T1000 (cell line): ENCODE results near the gene RAB10.

ENCODE experiments used
- DNase-seq: peaks from one replicate; lab custom pipeline; 2025; ENCODE audit warnings: mixed read lengths; lab: John Stamatoyannopoulos, UW

The RAB10 gene

GRCh38 chr2:26179446-26179913, 145.6 kb downstream of the RAB10 start:
- DNase-seq: no peak

DNA sequence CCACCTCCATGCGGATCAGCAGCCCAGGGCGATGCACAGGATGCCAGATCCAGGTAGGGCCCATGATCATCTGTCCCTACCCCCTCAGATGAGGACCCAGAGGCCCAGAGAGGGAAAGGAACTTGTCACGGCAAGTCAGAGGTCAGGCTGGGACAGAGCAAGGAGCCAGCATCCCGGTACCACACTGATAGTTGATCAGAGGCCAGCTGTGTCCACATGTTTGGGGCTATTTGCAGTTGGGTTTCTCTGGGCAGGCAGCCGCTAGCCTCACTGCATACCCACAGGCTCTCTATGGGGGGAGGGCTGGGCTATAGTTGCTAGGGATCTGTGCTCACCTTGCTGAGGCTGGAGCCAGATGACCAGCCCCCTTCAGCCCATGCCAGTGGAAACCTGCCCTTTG, 148.6 kb downstream of the RAB10 start:
- DNase-seq: no peak

- no peak for DNase-seq
Observed at GRCh38 chr2:26182887-26183630, 149.2 kb downstream of the RAB10 start.

DNA sequence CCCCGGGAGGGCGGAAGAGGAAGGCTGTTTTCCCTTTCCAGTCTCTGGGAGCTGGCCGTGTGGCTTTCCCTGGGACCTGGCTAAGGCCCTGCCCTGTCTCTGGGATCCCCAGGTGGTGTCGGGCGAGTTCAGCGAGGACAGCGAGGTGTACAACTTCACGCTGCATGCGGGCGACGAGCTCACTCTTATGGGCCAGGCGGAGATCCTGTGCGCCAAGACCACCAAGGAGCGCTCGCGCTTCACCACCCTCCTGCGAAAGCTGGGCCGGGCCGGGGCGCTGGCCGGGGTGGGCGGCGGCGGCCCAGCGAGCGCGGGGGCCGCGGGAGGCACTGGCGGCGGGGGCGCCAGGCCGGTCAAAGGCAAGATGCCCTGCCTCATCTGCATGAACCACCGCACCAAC, 150.2 kb downstream of the RAB10 start:
- no peak for DNase-seq

- DNase-seq: no peak
Observed at GRCh38 chr2:26184555-26185303, 150.8 kb downstream of the RAB10 start.

GRCh38 chr2:26185304-26185928, 151.5 kb downstream of the RAB10 start:
- no peak for DNase-seq

DNA sequence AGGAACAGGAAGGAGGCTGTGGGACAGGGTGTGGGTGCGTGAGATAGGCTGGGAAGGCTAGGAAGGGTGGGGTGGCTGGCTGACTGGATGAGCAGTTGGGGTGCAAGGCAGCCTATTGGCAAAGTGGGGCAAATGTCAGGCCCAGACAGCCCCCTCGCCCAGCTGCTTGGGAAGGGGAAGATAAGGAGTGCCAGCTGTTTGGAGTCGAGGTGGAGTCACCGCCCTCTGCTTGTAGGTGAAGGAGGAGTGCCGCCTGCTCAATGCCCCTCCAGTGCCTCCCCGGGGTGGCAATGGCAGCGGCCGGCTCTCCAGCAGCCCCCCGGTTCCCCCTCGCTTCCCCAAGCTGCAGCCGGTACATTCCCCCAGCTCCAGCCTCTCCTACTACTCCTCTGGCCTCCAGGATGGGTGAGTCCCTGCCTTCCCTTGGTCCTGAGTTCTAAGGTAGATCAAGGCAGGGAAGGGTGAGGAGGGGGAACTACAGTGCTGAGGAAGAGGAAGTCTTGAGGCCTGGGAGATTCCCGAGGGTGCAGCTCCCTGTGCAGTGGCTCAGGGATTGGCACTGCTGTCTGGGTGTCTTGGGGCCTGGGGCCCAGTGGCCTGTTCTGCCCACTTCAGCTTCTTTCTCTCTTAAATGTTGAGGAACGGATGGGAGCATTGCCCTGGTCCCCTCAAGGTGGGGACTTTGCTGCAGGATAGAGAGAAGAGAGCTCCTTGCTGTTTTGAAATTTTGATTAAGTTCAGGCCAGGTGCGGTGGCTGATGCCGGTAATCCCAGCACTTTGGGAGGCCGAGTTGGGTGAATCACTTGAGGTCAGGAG, 152.3 kb downstream of the RAB10 start:
- DNase-seq: no peak
